ENCODE data around the gene DNAJB14.

GRCh38 chr4:99860521-99860920, 85.9 kb downstream of the DNAJB14 start:
- TF ChIP-seq EZH2 (IDR thresholded peaks at IDR 0.05; ENCODE audit: insufficient read depth, poor library complexity, severe bottlenecking) (no peak), EZH2phosphoT487 (IDR thresholded peaks at IDR 0.05; ENCODE audit: insufficient read depth, low read depth) (no peak)

Data from GM23248 (cell line).